Ishikawa (cell line): ENCODE measurements around the gene SRGAP1.
A peak's percentile ranks its signal among the peaks of the same experiment; 100 is the strongest.

Experiments
- CEBPB ChIP-seq: IDR thresholded peaks from 2 replicates; pipeline ENCODE4 v1.6.1; 2012
- CREB1 ChIP-seq: IDR thresholded peaks from 2 replicates; pipeline ENCODE4 v1.6.1; 2012; ENCODE audit warnings: low read depth
- EGR1 ChIP-seq: IDR thresholded peaks from 2 replicates; pipeline ENCODE4 v1.6.1; 2012
- EP300 ChIP-seq: IDR thresholded peaks from 2 replicates; pipeline ENCODE4 v1.6.1; 2012; ENCODE audit warnings: borderline replicate concordance
- FOXM1 ChIP-seq: IDR thresholded peaks from 2 replicates; pipeline ENCODE4 v1.6.1; 2012; ENCODE audit warnings: low read depth, borderline replicate concordance
- MAX ChIP-seq: IDR thresholded peaks from 2 replicates; pipeline ENCODE4 v1.6.1; 2012
- NFIC ChIP-seq: IDR thresholded peaks from 2 replicates; pipeline ENCODE4 v1.6.1; 2012
- RAD21 ChIP-seq: IDR thresholded peaks from 2 replicates; pipeline ENCODE4 v1.6.1; 2012; ENCODE audit warnings: low read depth
- TAF1 ChIP-seq: IDR thresholded peaks from 2 replicates; pipeline ENCODE4 v1.6.1; 2012; ENCODE audit warnings: low read depth, mild to moderate bottlenecking
- TCF12 ChIP-seq: IDR thresholded peaks from 2 replicates; pipeline ENCODE4 v1.6.1; 2012; ENCODE audit warnings: low read depth
- TEAD4 ChIP-seq: IDR thresholded peaks from 2 replicates; pipeline ENCODE4 v1.6.1; 2012
- YY1 ChIP-seq: IDR thresholded peaks from 2 replicates; pipeline ENCODE4 v1.6.1; 2012; ENCODE audit warnings: low read depth
- ZBTB7A ChIP-seq: IDR thresholded peaks from 2 replicates; pipeline ENCODE4 v1.6.1; 2012; ENCODE audit warnings: low read depth
- TF ChIP-seq, protein P1 (sequence below): IDR thresholded peaks from 2 replicates; pipeline ENCODE4 v1.6.1; 2012
- TF ChIP-seq, protein P2 (sequence below): IDR thresholded peaks from 2 replicates; pipeline ENCODE4 v1.6.1; 2012; ENCODE audit warnings: low read depth, mild to moderate bottlenecking

The SRGAP1 gene

GRCh38 chr12:64087761-64088160 is 243.3 kb downstream of the SRGAP1 start:
- TF ChIP-seq YY1 (no peak), CREB1 (no peak), FOXM1 (0 out of 2 replicates have a peak, but pooled peaks have one; percentile 6)

DNA sequence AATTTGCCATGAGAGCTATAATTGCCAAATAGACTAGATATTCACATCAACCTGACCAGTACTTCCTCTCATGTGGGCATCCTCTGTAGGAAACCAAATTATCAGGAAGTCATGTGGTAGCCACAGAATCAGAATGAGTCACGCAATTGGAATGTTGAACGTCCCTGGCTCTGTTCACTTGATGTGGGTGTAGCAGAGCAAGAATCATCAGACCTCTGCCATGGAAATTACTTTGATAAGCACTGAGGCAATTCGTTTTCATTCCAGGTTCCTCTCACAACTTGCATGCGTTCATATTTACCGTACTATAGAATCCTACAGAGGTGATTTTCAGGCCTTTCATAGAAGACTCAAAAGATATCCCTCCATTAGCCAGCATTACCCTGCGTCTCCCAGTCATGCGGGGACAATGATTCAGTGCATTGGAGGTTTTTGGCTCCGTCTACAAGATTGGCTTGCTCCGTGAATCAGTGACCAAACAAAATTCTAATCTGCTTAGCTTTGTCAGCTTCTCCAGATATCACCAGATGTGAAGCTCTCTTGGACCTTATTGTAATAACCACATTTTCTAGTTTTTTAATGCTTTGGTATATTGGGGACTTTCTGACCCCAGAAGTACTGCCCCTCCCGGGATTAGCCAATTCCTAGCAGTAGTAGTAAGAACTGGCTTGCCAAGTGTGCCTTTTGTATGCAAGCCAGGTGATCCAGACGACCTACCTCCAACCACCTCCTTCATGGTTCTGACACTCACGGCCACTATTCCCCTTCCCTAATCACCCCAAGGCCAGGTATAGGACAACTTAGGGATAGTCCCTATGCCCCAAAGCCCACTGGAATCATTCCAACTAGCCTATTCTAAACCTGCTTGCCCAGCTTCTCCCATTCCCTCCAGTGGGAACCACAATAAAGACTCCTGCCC is 244.2 kb downstream of the SRGAP1 start:
- TF ChIP-seq RAD21: peak; percentile 4; the same call in 1 of the 2 replicates
- no peak for TF ChIP-seq EGR1
- TF ChIP-seq FOXM1: peak; percentile 13; the same call in 1 of the 2 replicates
- TF ChIP-seq CREB1: no peak
- TF ChIP-seq EP300: peak; percentile 64; the same call in 1 of the 2 replicates
- peak; percentile 55 for TF ChIP-seq NFIC
- TF ChIP-seq TAF1: peak; percentile 56
- peak; percentile 55; the same call in 1 of the 2 replicates for TF ChIP-seq TCF12
- no peak for TF ChIP-seq CEBPB
- peak; percentile 93 for TF ChIP-seq TEAD4
- TF ChIP-seq, protein P1, sequence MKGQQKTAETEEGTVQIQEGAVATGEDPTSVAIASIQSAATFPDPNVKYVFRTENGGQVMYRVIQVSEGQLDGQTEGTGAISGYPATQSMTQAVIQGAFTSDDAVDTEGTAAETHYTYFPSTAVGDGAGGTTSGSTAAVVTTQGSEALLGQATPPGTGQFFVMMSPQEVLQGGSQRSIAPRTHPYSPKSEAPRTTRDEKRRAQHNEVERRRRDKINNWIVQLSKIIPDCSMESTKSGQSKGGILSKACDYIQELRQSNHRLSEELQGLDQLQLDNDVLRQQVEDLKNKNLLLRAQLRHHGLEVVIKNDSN: peak; percentile 88
- peak; percentile 80 for TF ChIP-seq MAX
- no peak for TF ChIP-seq ZBTB7A

GRCh38 chr12:64090047-64090446 is 245.5 kb downstream of the SRGAP1 start:
- no peak for TF ChIP-seq TAF1
- no peak for TF ChIP-seq TEAD4
- no peak for TF ChIP-seq YY1
- no peak for TF ChIP-seq TCF12
- TF ChIP-seq CREB1: no peak
- no peak for TF ChIP-seq MAX
- TF ChIP-seq, protein P2, sequence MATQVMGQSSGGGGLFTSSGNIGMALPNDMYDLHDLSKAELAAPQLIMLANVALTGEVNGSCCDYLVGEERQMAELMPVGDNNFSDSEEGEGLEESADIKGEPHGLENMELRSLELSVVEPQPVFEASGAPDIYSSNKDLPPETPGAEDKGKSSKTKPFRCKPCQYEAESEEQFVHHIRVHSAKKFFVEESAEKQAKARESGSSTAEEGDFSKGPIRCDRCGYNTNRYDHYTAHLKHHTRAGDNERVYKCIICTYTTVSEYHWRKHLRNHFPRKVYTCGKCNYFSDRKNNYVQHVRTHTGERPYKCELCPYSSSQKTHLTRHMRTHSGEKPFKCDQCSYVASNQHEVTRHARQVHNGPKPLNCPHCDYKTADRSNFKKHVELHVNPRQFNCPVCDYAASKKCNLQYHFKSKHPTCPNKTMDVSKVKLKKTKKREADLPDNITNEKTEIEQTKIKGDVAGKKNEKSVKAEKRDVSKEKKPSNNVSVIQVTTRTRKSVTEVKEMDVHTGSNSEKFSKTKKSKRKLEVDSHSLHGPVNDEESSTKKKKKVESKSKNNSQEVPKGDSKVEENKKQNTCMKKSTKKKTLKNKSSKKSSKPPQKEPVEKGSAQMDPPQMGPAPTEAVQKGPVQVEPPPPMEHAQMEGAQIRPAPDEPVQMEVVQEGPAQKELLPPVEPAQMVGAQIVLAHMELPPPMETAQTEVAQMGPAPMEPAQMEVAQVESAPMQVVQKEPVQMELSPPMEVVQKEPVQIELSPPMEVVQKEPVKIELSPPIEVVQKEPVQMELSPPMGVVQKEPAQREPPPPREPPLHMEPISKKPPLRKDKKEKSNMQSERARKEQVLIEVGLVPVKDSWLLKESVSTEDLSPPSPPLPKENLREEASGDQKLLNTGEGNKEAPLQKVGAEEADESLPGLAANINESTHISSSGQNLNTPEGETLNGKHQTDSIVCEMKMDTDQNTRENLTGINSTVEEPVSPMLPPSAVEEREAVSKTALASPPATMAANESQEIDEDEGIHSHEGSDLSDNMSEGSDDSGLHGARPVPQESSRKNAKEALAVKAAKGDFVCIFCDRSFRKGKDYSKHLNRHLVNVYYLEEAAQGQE: no peak
- TF ChIP-seq EGR1: no peak
- no peak for TF ChIP-seq CEBPB
- TF ChIP-seq NFIC: no peak
- TF ChIP-seq RAD21: no peak
- no peak for TF ChIP-seq EP300
- TF ChIP-seq ZBTB7A: no peak
- TF ChIP-seq, protein P1: no peak

DNA sequence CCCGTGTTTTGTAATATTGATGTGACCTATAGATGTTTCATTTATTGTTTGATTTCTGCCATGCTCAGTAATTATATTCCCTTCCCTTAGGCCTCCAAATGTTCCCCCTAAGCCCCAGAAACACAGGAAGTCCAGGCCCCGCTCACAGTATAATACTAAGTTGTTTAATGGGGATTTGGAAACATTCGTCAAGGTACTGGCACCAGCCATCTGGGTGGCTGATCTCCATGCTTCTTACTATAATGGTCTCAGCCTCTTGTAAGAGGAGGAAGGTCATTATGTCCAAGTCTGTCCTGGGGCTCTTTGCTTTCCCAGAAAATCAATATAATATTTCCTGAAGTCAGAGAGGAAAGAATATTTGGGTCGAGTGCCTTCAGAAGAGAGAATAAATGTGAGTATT is 246.7 kb downstream of the SRGAP1 start:
- TF ChIP-seq TEAD4: no peak
- TF ChIP-seq EGR1: no peak
- TF ChIP-seq EP300: no peak
- no peak for TF ChIP-seq NFIC
- TF ChIP-seq RAD21: no peak
- no peak for TF ChIP-seq FOXM1
- TF ChIP-seq TAF1: no peak
- TF ChIP-seq, protein P2: no peak
- TF ChIP-seq YY1: no peak
- TF ChIP-seq CREB1: no peak
- TF ChIP-seq TCF12: no peak
- TF ChIP-seq, protein P1: no peak
- TF ChIP-seq ZBTB7A: no peak
- TF ChIP-seq CEBPB: no peak
- TF ChIP-seq MAX: no peak
